SK-N-SH treated with all-trans-retinoic acid at 6 μM for 48 hours (cell line): ENCODE data around the gene OSBPL9.

Experiments used
- ATAC-seq: fragments of 200-7000 bp; cut with Tn5 transposase; 3 replicates; pipeline ENCODE4 v1.9.1; 2020; ENCODE audit warnings: mild to moderate bottlenecking, moderate library complexity
- ARNTL ChIP-seq: fragments of 450-650 bp; formaldehyde crosslinking; IDR thresholded peaks from 2 replicates; pipeline ENCODE4 v1.5.0; 2020; ENCODE audit warnings: low read depth, mild to moderate bottlenecking, moderate library complexity, borderline replicate concordance
- BACH2 ChIP-seq: fragments of 250-450 bp; sonication (Bioruptor Pico); IDR thresholded peaks from 2 replicates; pipeline ENCODE4 v1.9.0; 2021; ENCODE audit warnings: mild to moderate bottlenecking, borderline replicate concordance
- CSDC2 ChIP-seq: fragments of 250-450 bp; sonication (Bioruptor Pico); IDR thresholded peaks from 2 replicates; pipeline ENCODE4 v1.5.0; 2020; ENCODE audit warnings: mild to moderate bottlenecking, moderate library complexity
- ESRRG ChIP-seq: fragments of 250-450 bp; sonication (Bioruptor Pico); IDR thresholded peaks from 2 replicates; pipeline ENCODE4 v1.6.1; 2021; ENCODE audit warnings: mild to moderate bottlenecking
- GLIS3 ChIP-seq: fragments of 250-450 bp; sonication (Bioruptor Pico); IDR thresholded peaks from 2 replicates; pipeline ENCODE4 v1.5.0; 2020; ENCODE audit warnings: mild to moderate bottlenecking, moderate library complexity
- ISL1 ChIP-seq: fragments of 250-450 bp; sonication (Bioruptor Pico); IDR thresholded peaks from 2 replicates; pipeline ENCODE4 v2.1.2; 2022; ENCODE audit warnings: mild to moderate bottlenecking, moderate library complexity
- OSR1 ChIP-seq: fragments of 250-450 bp; sonication (Bioruptor Pico); IDR thresholded peaks from 2 replicates; pipeline ENCODE4 v1.8.0; 2022; ENCODE audit warnings: moderate library complexity, mild to moderate bottlenecking, inconsistent platforms
- PATZ1 ChIP-seq: fragments of 250-450 bp; sonication (Bioruptor Pico); IDR thresholded peaks from 2 replicates; pipeline ENCODE4 v1.8.0; 2020; ENCODE audit warnings: mild to moderate bottlenecking, moderate library complexity, borderline replicate concordance
- POU6F1 ChIP-seq: fragments of 250-450 bp; sonication (Bioruptor Pico); IDR thresholded peaks from 2 replicates; pipeline ENCODE4 v1.8.0; 2021; ENCODE audit warnings: low read depth, mild to moderate bottlenecking, moderate library complexity, borderline replicate concordance
- RARB ChIP-seq: fragments of 250-450 bp; sonication (Bioruptor Pico); IDR thresholded peaks from 2 replicates; pipeline ENCODE4 v1.8.0; 2021; ENCODE audit warnings: mild to moderate bottlenecking, moderate library complexity
- TCF4 ChIP-seq: fragments of 250-450 bp; sonication (Bioruptor Pico); IDR thresholded peaks from 2 replicates; pipeline ENCODE4 v1.8.0; 2021; ENCODE audit warnings: mild to moderate bottlenecking, moderate library complexity, borderline replicate concordance
- ZC3H10 ChIP-seq: fragments of 250-450 bp; sonication (Bioruptor Pico); IDR thresholded peaks from 2 replicates; pipeline ENCODE4 v1.5.1; 2021; ENCODE audit warnings: mild to moderate bottlenecking, moderate library complexity
- ZFP30 ChIP-seq: fragments of 450-650 bp; formaldehyde crosslinking; IDR thresholded peaks from 2 replicates; pipeline ENCODE4 v1.5.0; 2022; ENCODE audit warnings: mild to moderate bottlenecking, moderate library complexity
- ZNF565 ChIP-seq: fragments of 450-650 bp; formaldehyde crosslinking; conservative IDR thresholded peaks from 2 replicates; pipeline ENCODE4 v1.5.0; 2020; ENCODE audit warnings: low read depth, mild to moderate bottlenecking, moderate library complexity
- ZNF70 ChIP-seq: fragments of 450-650 bp; formaldehyde crosslinking; IDR thresholded peaks from 2 replicates; pipeline ENCODE4 v1.5.0; 2020; ENCODE audit warnings: mild to moderate bottlenecking, moderate library complexity
- TF ChIP-seq, protein P1 (sequence below): fragments of 250-450 bp; sonication (Bioruptor Pico); IDR thresholded peaks from 2 replicates; pipeline ENCODE4 v1.5.0; 2020; ENCODE audit warnings: mild to moderate bottlenecking, moderate library complexity
- TF ChIP-seq, protein P2 (sequence below): fragments of 250-450 bp; sonication (Bioruptor Pico); IDR thresholded peaks from 2 replicates; pipeline ENCODE4 v1.5.1; 2021; ENCODE audit warnings: mild to moderate bottlenecking, moderate library complexity
- TF ChIP-seq, protein P3 (sequence below): fragments of 250-450 bp; sonication (Bioruptor Pico); IDR thresholded peaks from 2 replicates; pipeline ENCODE4 v1.5.1; 2020; ENCODE audit warnings: low read depth, mild to moderate bottlenecking, moderate library complexity

The OSBPL9 gene

GRCh38 chr1:51620470-51620869, 3.6 kb downstream of the OSBPL9 start:
- ATAC-seq, result no peak
- no peak for TF ChIP-seq ESRRG (CRISPR knock-in tag)
- no peak for TF ChIP-seq ZC3H10 (CRISPR knock-in tag)
- TF ChIP-seq CSDC2 (CRISPR knock-in tag), result no peak
- no peak for TF ChIP-seq RARB (CRISPR knock-in tag)

GRCh38 chr1:51621161-51621560, 4.3 kb downstream of the OSBPL9 start:
- ATAC-seq, result no peak
- no peak for TF ChIP-seq ISL1 (CRISPR knock-in tag)
- no peak for TF ChIP-seq BACH2
- TF ChIP-seq ZNF70 (CRISPR knock-in tag), result no peak
- TF ChIP-seq ZFP30 (CRISPR knock-in tag), result no peak
- TF ChIP-seq POU6F1, result no peak
- no peak for TF ChIP-seq PATZ1 (CRISPR knock-in tag)
- TF ChIP-seq RARB (CRISPR knock-in tag), result no peak
- TF ChIP-seq TCF4, result no peak
- TF ChIP-seq GLIS3 (CRISPR knock-in tag), result no peak
- TF ChIP-seq, protein P1, sequence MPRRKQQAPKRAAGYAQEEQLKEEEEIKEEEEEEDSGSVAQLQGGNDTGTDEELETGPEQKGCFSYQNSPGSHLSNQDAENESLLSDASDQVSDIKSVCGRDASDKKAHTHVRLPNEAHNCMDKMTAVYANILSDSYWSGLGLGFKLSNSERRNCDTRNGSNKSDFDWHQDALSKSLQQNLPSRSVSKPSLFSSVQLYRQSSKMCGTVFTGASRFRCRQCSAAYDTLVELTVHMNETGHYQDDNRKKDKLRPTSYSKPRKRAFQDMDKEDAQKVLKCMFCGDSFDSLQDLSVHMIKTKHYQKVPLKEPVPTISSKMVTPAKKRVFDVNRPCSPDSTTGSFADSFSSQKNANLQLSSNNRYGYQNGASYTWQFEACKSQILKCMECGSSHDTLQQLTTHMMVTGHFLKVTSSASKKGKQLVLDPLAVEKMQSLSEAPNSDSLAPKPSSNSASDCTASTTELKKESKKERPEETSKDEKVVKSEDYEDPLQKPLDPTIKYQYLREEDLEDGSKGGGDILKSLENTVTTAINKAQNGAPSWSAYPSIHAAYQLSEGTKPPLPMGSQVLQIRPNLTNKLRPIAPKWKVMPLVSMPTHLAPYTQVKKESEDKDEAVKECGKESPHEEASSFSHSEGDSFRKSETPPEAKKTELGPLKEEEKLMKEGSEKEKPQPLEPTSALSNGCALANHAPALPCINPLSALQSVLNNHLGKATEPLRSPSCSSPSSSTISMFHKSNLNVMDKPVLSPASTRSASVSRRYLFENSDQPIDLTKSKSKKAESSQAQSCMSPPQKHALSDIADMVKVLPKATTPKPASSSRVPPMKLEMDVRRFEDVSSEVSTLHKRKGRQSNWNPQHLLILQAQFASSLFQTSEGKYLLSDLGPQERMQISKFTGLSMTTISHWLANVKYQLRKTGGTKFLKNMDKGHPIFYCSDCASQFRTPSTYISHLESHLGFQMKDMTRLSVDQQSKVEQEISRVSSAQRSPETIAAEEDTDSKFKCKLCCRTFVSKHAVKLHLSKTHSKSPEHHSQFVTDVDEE, result no peak
- TF ChIP-seq ZNF565 (CRISPR knock-in tag), result no peak
- no peak for TF ChIP-seq CSDC2 (CRISPR knock-in tag)
- TF ChIP-seq, protein P2, sequence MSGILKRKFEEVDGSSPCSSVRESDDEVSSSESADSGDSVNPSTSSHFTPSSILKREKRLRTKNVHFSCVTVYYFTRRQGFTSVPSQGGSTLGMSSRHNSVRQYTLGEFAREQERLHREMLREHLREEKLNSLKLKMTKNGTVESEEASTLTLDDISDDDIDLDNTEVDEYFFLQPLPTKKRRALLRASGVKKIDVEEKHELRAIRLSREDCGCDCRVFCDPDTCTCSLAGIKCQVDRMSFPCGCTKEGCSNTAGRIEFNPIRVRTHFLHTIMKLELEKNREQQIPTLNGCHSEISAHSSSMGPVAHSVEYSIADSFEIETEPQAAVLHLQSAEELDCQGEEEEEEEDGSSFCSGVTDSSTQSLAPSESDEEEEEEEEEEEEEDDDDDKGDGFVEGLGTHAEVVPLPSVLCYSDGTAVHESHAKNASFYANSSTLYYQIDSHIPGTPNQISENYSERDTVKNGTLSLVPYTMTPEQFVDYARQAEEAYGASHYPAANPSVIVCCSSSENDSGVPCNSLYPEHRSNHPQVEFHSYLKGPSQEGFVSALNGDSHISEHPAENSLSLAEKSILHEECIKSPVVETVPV (CRISPR knock-in tag), result no peak
- TF ChIP-seq ESRRG (CRISPR knock-in tag), result no peak

DNA sequence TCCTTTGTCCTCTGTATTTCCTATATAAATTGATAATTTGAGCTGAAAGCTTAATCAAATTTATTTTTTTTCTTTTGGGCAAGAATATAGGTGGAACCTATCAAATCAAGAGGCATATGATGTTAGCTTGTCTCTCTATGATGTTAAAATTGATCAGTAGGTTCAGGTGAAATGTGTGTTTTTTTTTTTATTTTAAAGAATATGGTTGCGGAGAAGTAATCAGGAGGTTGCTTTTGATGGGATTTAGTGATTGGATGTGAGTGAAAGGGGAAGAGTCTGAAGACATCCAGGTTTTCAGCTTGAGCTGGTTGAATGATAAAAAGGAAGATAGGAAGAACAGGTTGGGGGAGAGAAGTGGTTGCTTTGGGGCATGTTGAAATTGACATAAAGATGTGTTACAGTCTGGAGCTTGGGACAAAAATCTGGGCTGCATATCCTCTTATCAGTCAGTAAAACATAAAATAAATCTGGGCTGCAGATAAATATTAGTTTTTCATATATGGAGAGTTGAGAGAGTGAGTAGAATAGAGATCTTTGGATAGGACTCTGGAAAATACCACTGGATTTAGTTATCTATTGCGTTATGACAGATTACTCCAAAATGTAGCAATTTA, 5.1 kb downstream of the OSBPL9 start:
- ATAC-seq, result no peak
- TF ChIP-seq POU6F1, result no peak
- no peak for TF ChIP-seq TCF4
- no peak for TF ChIP-seq ARNTL
- TF ChIP-seq BACH2, result no peak
- TF ChIP-seq, protein P1, result no peak
- no peak for TF ChIP-seq ISL1 (CRISPR knock-in tag)
- no peak for TF ChIP-seq ZFP30 (CRISPR knock-in tag)
- TF ChIP-seq OSR1 (CRISPR knock-in tag), result no peak
- no peak for TF ChIP-seq PATZ1 (CRISPR knock-in tag)
- TF ChIP-seq, protein P3, sequence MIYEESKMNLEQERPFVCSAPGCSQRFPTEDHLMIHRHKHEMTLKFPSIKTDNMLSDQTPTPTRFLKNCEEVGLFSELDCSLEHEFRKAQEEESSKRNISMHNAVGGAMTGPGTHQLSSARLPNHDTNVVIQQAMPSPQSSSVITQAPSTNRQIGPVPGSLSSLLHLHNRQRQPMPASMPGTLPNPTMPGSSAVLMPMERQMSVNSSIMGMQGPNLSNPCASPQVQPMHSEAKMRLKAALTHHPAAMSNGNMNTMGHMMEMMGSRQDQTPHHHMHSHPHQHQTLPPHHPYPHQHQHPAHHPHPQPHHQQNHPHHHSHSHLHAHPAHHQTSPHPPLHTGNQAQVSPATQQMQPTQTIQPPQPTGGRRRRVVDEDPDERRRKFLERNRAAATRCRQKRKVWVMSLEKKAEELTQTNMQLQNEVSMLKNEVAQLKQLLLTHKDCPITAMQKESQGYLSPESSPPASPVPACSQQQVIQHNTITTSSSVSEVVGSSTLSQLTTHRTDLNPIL (CRISPR knock-in tag), result no peak
